GM23338 (cell line): ENCODE data around the gene HOXD4. TPM values are rescaled to one million over a fixed set of nuclear protein-coding genes. Genes with fewer than 3 reads are reported as not detected.

Experiments
- ATAC-seq: fragments of 200-7000 bp; cut with Tn5 transposase; 3 replicates; pipeline ENCODE4 v1.9.1; 2020
- DNase-seq: peaks from one replicate; pipeline ENCODE4 v3.0.0-alpha.2; 2015; ENCODE audit warnings: low spot score
- H2AFZ ChIP-seq: fragments of 200-600 bp; sonication (generic); 2 replicates; pipeline ENCODE4 v1.8.0; 2016; ENCODE audit warnings: antibody characterized with exemption, mild to moderate bottlenecking, moderate library complexity
- H3F3A ChIP-seq: fragments of 200-600 bp; sonication (generic); replicated peaks from 2 replicates; pipeline ENCODE4 v1.8.0; 2017; ENCODE audit warnings: antibody characterized with exemption, mixed run types, low read depth
- H3K27ac ChIP-seq: fragments of 200-600 bp; sonication (generic); 2 replicates; pipeline ENCODE4 v1.6.1; 2016; ENCODE audit warnings: low read depth
- H3K27me3 ChIP-seq: fragments of 200-600 bp; sonication (generic); 2 replicates; pipeline ENCODE4 v1.8.0; 2016; ENCODE audit warnings: mild to moderate bottlenecking, mixed run types, moderate library complexity; ENCODE audit not compliant: insufficient read depth
- H3K36me3 ChIP-seq: fragments of 200-600 bp; sonication (generic); 2 replicates; pipeline ENCODE4 v1.8.0; 2016; ENCODE audit warnings: mild to moderate bottlenecking; ENCODE audit not compliant: insufficient read depth
- H3K4me1 ChIP-seq: fragments of 200-600 bp; sonication (generic); 2 replicates; pipeline ENCODE4 v1.8.0; 2016; ENCODE audit warnings: mild to moderate bottlenecking, moderate library complexity; ENCODE audit not compliant: insufficient read depth
- H3K4me2 ChIP-seq: fragments of 200-600 bp; sonication (generic); 2 replicates; pipeline ENCODE4 v1.7.1; 2017; ENCODE audit warnings: mixed run types
- H3K4me3 ChIP-seq: fragments of 200-600 bp; sonication (generic); 2 replicates; pipeline ENCODE4 v1.6.1; 2016; ENCODE audit warnings: mixed run types
- H3K79me2 ChIP-seq: fragments of 200-600 bp; sonication (generic); replicated peaks from 2 replicates; pipeline ENCODE4 v1.8.0; 2017; ENCODE audit warnings: mild to moderate bottlenecking; ENCODE audit not compliant: insufficient read depth
- H3K9me2 ChIP-seq: fragments of 200-600 bp; sonication (generic); 2 replicates; pipeline ENCODE4 v1.8.0; 2017; ENCODE audit not compliant: insufficient read depth
- H4K20me1 ChIP-seq: fragments of 200-600 bp; sonication (generic); replicated peaks from 2 replicates; pipeline ENCODE4 v1.8.0; 2017; ENCODE audit warnings: mild to moderate bottlenecking; ENCODE audit not compliant: insufficient read depth
- H3K27ac Mint-ChIP-seq: 2 replicates; pipeline ENCODE4 v1.8.0; 2020; ENCODE audit warnings: inconsistent platforms, mild to moderate bottlenecking, moderate library complexity, mixed read lengths
- H3K27me3 Mint-ChIP-seq: 3 replicates; pipeline ENCODE4 v1.8.0; 2022; ENCODE audit warnings: low read depth, mild to moderate bottlenecking, moderate library complexity, mixed read lengths, inconsistent platforms; ENCODE audit not compliant: insufficient read depth, poor library complexity
- H3K36me3 Mint-ChIP-seq: 3 replicates; pipeline ENCODE4 v1.8.0; 2021; ENCODE audit warnings: low read depth, mild to moderate bottlenecking, inconsistent platforms, moderate library complexity, mixed read lengths
- H3K4me1 Mint-ChIP-seq: 3 replicates; pipeline ENCODE4 v1.8.0; 2020; ENCODE audit warnings: mild to moderate bottlenecking, inconsistent platforms, mixed read lengths
- H3K4me3 Mint-ChIP-seq: 3 replicates; pipeline ENCODE4 v1.8.0; 2021; ENCODE audit warnings: moderate library complexity, mild to moderate bottlenecking, inconsistent platforms, mixed read lengths
- H3K9me3 Mint-ChIP-seq: 3 replicates; pipeline ENCODE4 v1.8.0; 2020; ENCODE audit warnings: moderate library complexity, mild to moderate bottlenecking, inconsistent platforms, mixed read lengths
- CREB1 ChIP-seq: fragments of 250-450 bp; sonication (Bioruptor Pico); IDR thresholded peaks from 2 replicates; pipeline ENCODE4 v1.5.0; 2020; ENCODE audit warnings: low read depth, mild to moderate bottlenecking, moderate library complexity
- CTCF ChIP-seq, 2 experiments: fragments of 200-600 bp in 1 of 2; sonication (generic) in 1 of 2; conservative IDR thresholded peaks; 2 replicates each; pipeline versions ENCODE4 v1.5.1 to v1.6.1; 2016 to 2017; ENCODE audit warnings: antibody characterized with exemption in 2 of 2, low read depth in 2 of 2, mild to moderate bottlenecking in 2 of 2, moderate library complexity in 1 of 2
- ETS1 ChIP-seq: IDR thresholded peaks from 2 replicates; pipeline ENCODE4 v1.6.1; 2016; ENCODE audit warnings: antibody characterized with exemption
- EZH2 ChIP-seq: fragments of 200-600 bp; sonication (generic); IDR thresholded peaks from one replicate; pipeline ENCODE4 v1.8.0; 2017; ENCODE audit warnings: antibody characterized with exemption, mild to moderate bottlenecking, low read depth; ENCODE audit not compliant: unreplicated experiment
- EZH2phosphoT487 ChIP-seq: fragments of 200-600 bp; sonication (generic); IDR thresholded peaks from one replicate; pipeline ENCODE4 v1.8.1; 2018; ENCODE audit warnings: antibody characterized with exemption; ENCODE audit not compliant: unreplicated experiment
- JUNB ChIP-seq: IDR thresholded peaks from one replicate; pipeline ENCODE4 v1.6.1; 2016; ENCODE audit warnings: antibody characterized with exemption; ENCODE audit not compliant: unreplicated experiment
- NANOG ChIP-seq: IDR thresholded peaks from 2 replicates; pipeline ENCODE4 v1.6.1; 2016; ENCODE audit warnings: antibody characterized with exemption, borderline replicate concordance
- POLR2AphosphoS5 ChIP-seq: IDR thresholded peaks from 2 replicates; pipeline ENCODE4 v1.6.1; 2016; ENCODE audit warnings: antibody characterized with exemption, low read depth
- REST ChIP-seq: IDR thresholded peaks from one replicate; pipeline ENCODE4 v1.6.1; 2018; ENCODE audit warnings: antibody characterized with exemption; ENCODE audit not compliant: unreplicated experiment
- STAT1 ChIP-seq: IDR thresholded peaks from one replicate; pipeline ENCODE4 v1.6.1; 2016; ENCODE audit warnings: antibody characterized with exemption; ENCODE audit not compliant: unreplicated experiment
- ZNF114 ChIP-seq: fragments of 250-450 bp; sonication (Bioruptor Pico); IDR thresholded peaks from 2 replicates; pipeline ENCODE4 v1.5.0; 2020; ENCODE audit warnings: mild to moderate bottlenecking, moderate library complexity
- ZNF331 ChIP-seq: fragments of 250-450 bp; sonication (Bioruptor Pico); IDR thresholded peaks from 2 replicates; pipeline ENCODE4 v1.5.0; 2020; ENCODE audit warnings: low read depth, mild to moderate bottlenecking, moderate library complexity
- ZNF462 ChIP-seq: fragments of 250-450 bp; sonication (Bioruptor Pico); IDR thresholded peaks from 2 replicates; pipeline ENCODE4 v1.5.0; 2020; ENCODE audit warnings: mild to moderate bottlenecking, moderate library complexity
- polyA plus RNA-seq: library from polyadenylated mRNA; unstranded; fragments of >200 nt; fragmentation: Nextera tagmentation; extraction: Ambion mirVana; gene quantifications from 2 replicates; pipeline ENCODE4 v1.2.1, GENCODE V29; 2016
- total RNA-seq: library from RNA; depleted of rRNA; stranded (reverse); fragments of >200 nt; shearing (Covaris generic); gene quantifications from 2 replicates; pipeline ENCODE4 v1.2.3, GENCODE V29; 2014

HOXD4 gene
- total and polyA plus RNA-seq, 2 experiments from 2014 or later: not detected

GRCh38 chr2:176118601-176119339 is 32.6 kb upstream of the HOXD4 start:
- Histone ChIP-seq H3K79me2 (no peaks in the 10 kb centered on the region), H2AFZ (no peak overlapping the region), H4K20me1 (peaks cover 20% of the 10 kb centered on the region), H3K9me2 (no peaks in the 10 kb centered on the region), H3K4me3 (no peak overlapping the region), H3F3A (peaks cover 42% of the 10 kb centered on the region), H3K27ac (no peak overlapping the region), H3K36me3 (no peaks in the 10 kb centered on the region), H3K4me1 (peaks cover 37% of the 10 kb centered on the region), H3K27me3 (peaks cover 100% of the 10 kb centered on the region), H3K4me2 (no peak overlapping the region)
- Mint-ChIP-seq H3K4me1 (peaks cover 15% of the 10 kb centered on the region), H3K4me3 (no peak overlapping the region; the same call in 2 of the 3 replicates), H3K27me3 (peaks cover 99% of the 10 kb centered on the region), H3K27ac (no peak overlapping the region), H3K36me3 (peaks cover 8% of the 10 kb centered on the region; the same call in 2 of the 3 replicates), H3K9me3 (peaks cover 14% of the 10 kb centered on the region)
- DNase-seq: peak; percentile 94
- no peak for ATAC-seq
- TF ChIP-seq ZNF114 (CRISPR knock-in tag): no peak
- no peak for TF ChIP-seq JUNB
- TF ChIP-seq POLR2AphosphoS5: no peak
- no peak for TF ChIP-seq CREB1 (CRISPR knock-in tag)
- no peak for TF ChIP-seq STAT1
- no peak for TF ChIP-seq ZNF462 (CRISPR knock-in tag)
- TF ChIP-seq CTCF (conservative IDR thresholded peaks at IDR 0.05; ENCODE audit: low read depth in 2 of 2): peak; percentile 76 to 84
- TF ChIP-seq ETS1: no peak
- no peak for TF ChIP-seq EZH2phosphoT487
- TF ChIP-seq ZNF331 (CRISPR knock-in tag): no peak
- TF ChIP-seq REST: no peak
- TF ChIP-seq NANOG: no peak
- peak; percentile 89 for TF ChIP-seq EZH2
